ENCODE measurements around the gene BRWD1.
A peak's percentile ranks its signal among the peaks of the same experiment; 100 is the strongest.

The BRWD1 gene

DNA sequence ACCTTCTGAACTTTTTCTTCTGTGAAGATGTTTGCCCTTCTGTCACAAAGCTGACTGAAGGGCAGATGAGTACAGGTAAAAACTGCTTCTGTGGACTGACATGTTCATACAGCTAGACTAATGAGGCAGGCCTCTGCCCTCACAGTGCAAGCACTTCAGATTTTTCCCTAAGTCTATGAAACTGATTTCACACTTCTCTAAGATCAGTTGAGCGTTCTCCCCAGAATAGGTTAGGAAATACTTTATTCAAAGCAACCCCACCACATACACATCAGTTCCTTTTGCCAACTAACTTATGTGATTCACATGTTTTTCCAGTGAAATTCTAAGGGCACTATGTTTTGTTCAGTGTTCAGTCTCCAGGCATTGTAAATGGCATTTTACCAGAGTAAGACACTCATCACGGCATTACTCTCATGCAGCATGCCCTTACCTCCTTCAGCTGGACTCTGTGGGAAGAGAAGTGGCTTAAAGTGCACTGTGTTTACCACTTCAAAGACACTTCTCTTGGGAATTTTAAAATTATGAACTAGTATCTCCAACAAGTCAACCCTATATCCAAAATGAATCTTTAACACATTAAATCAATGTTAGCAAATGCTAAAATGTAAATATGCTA, 124.8 kb downstream of the BRWD1 start:
- Histone ChIP-seq H3K4me3 (ENCODE audit: low read depth, low read length, poor library complexity, severe bottlenecking) (no peak overlapping the region), H3K9me2 (ENCODE audit: low read depth, low read length) (no peaks in the 10 kb centered on the region), H3K9me3 (ENCODE audit: low read length) (no peaks in the 10 kb centered on the region), H3K79me2 (ENCODE audit: insufficient read depth, low read length) (no peaks in the 10 kb centered on the region), H3K4me1 (ENCODE audit: insufficient read depth, low read length, severe bottlenecking) (peaks cover 53% of the 10 kb centered on the region), H3K27ac (ENCODE audit: low read depth, low read length, poor library complexity, severe bottlenecking) (peak overlapping the region; percentile 74), H3K9ac (ENCODE audit: low read length) (no peak overlapping the region), H2AFZ (ENCODE audit: low read length) (no peak overlapping the region), H4K20me1 (ENCODE audit: insufficient read depth, low read length) (no peaks in the 10 kb centered on the region), H3K36me3 (ENCODE audit: insufficient read depth, low read length) (peaks cover 21% of the 10 kb centered on the region; the same call in 1 of the 2 replicates), H3K4me2 (ENCODE audit: low read length) (0 out of 2 replicates have a peak overlapping the region, but pooled peaks have one; percentile 4), H3F3A (ENCODE audit: insufficient read depth, low read length) (peaks cover 6% of the 10 kb centered on the region; the same call in 1 of the 2 replicates), H3K27me3 (ENCODE audit: insufficient read depth, low read length) (no peaks in the 10 kb centered on the region)
- TF ChIP-seq EZH2 (IDR thresholded peaks at IDR 0.05; ENCODE audit: borderline replicate concordance, low read length): no peak
- TF ChIP-seq, protein P1, sequence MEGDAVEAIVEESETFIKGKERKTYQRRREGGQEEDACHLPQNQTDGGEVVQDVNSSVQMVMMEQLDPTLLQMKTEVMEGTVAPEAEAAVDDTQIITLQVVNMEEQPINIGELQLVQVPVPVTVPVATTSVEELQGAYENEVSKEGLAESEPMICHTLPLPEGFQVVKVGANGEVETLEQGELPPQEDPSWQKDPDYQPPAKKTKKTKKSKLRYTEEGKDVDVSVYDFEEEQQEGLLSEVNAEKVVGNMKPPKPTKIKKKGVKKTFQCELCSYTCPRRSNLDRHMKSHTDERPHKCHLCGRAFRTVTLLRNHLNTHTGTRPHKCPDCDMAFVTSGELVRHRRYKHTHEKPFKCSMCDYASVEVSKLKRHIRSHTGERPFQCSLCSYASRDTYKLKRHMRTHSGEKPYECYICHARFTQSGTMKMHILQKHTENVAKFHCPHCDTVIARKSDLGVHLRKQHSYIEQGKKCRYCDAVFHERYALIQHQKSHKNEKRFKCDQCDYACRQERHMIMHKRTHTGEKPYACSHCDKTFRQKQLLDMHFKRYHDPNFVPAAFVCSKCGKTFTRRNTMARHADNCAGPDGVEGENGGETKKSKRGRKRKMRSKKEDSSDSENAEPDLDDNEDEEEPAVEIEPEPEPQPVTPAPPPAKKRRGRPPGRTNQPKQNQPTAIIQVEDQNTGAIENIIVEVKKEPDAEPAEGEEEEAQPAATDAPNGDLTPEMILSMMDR (IDR thresholded peaks at IDR 0.05; ENCODE audit: low read length): no peak

DNA sequence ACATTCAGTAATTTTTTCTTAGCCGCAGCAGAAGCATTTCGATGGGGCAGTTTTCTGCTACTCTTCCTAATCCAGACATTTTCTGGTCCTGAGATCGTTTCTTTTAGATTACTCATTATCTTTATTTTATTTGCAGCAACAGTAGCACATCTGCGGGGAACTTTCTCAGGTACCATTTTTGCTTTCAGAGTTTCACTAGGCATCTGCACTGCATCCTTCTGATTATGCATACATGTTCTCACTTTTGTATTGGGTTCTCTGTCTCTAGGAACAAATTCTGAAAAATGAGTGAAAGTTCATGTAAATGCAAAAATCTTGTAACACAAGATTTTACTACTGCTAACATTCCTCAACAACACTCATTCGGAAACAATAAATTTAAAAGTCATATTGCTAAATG, 126.3 kb downstream of the BRWD1 start:
- Histone ChIP-seq H3F3A (ENCODE audit: insufficient read depth, low read length) (peaks cover 6% of the 10 kb centered on the region; the same call in 1 of the 2 replicates), H3K9me3 (ENCODE audit: low read length) (no peaks in the 10 kb centered on the region), H2AFZ (ENCODE audit: low read length) (no peak overlapping the region), H3K4me2 (ENCODE audit: low read length) (no peak overlapping the region), H3K79me2 (ENCODE audit: insufficient read depth, low read length) (peaks cover 8% of the 10 kb centered on the region), H3K27me3 (ENCODE audit: insufficient read depth, low read length) (no peaks in the 10 kb centered on the region), H3K27ac (ENCODE audit: low read depth, low read length, poor library complexity, severe bottlenecking) (peak overlapping the region; percentile 23), H3K4me1 (ENCODE audit: insufficient read depth, low read length, severe bottlenecking) (peaks cover 55% of the 10 kb centered on the region), H3K9ac (ENCODE audit: low read length) (no peak overlapping the region), H3K36me3 (ENCODE audit: insufficient read depth, low read length) (peaks cover 8% of the 10 kb centered on the region; the same call in 1 of the 2 replicates), H3K4me3 (ENCODE audit: low read depth, low read length, poor library complexity, severe bottlenecking) (no peak overlapping the region), H3K9me2 (ENCODE audit: low read depth, low read length) (no peaks in the 10 kb centered on the region), H4K20me1 (ENCODE audit: insufficient read depth, low read length) (no peaks in the 10 kb centered on the region)
- TF ChIP-seq, protein P1 (IDR thresholded peaks at IDR 0.05; ENCODE audit: low read length): no peak
- TF ChIP-seq EZH2 (IDR thresholded peaks at IDR 0.05; ENCODE audit: borderline replicate concordance, low read length): no peak

DNA sequence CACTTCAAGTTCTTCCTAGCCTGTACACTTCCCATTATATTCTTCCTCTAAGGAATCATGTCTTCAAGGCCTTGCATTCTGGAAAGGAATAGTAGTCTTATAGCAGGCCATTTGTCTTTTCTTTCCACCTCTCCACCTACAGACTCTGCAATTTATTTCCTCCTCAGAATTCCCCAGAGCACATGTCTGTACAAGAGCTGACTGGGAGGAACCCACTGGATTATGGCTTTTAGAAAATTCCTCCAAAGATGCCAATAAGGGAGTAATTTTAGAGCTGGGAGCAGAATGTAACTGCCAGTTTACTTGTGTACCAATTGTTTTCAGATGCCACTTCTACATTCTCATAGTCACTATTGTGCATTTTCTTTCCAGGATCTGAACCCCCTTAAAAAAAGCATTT, 126.8 kb downstream of the BRWD1 start:
- no peak overlapping the region for H3K4me3 ChIP-seq (ENCODE audit: low read depth, low read length, poor library complexity, severe bottlenecking)
- no peaks in the 10 kb centered on the region for H4K20me1 ChIP-seq (ENCODE audit: insufficient read depth, low read length)
- H3F3A ChIP-seq (ENCODE audit: insufficient read depth, low read length): peaks cover 6% of the 10 kb centered on the region; the same call in 1 of the 2 replicates
- no peak overlapping the region for H3K4me2 ChIP-seq (ENCODE audit: low read length)
- H3K79me2 ChIP-seq (ENCODE audit: insufficient read depth, low read length): peaks cover 13% of the 10 kb centered on the region
- H3K27ac ChIP-seq (ENCODE audit: low read depth, low read length, poor library complexity, severe bottlenecking): peak overlapping the region; percentile 23
- no peak for TF ChIP-seq EZH2 (IDR thresholded peaks at IDR 0.05; ENCODE audit: borderline replicate concordance, low read length)
- TF ChIP-seq, protein P1 (IDR thresholded peaks at IDR 0.05; ENCODE audit: low read length): no peak
- H3K27me3 ChIP-seq (ENCODE audit: insufficient read depth, low read length): no peaks in the 10 kb centered on the region
- no peak overlapping the region for H3K9ac ChIP-seq (ENCODE audit: low read length)
- no peak overlapping the region for H2AFZ ChIP-seq (ENCODE audit: low read length)
- no peaks in the 10 kb centered on the region for H3K9me3 ChIP-seq (ENCODE audit: low read length)
- peaks cover 3% of the 10 kb centered on the region; the same call in 1 of the 2 replicates for H3K36me3 ChIP-seq (ENCODE audit: insufficient read depth, low read length)
- no peaks in the 10 kb centered on the region for H3K9me2 ChIP-seq (ENCODE audit: low read depth, low read length)
- peaks cover 60% of the 10 kb centered on the region for H3K4me1 ChIP-seq (ENCODE audit: insufficient read depth, low read length, severe bottlenecking)

Data from OCI-LY1 (cell line).